CD14-positive monocyte (primary cell): ENCODE measurements around the gene TRAPPC3. TPM values are rescaled to one million over a fixed set of nuclear protein-coding genes. Genes with fewer than 3 reads are reported as not detected.

Experiments used
- DNase-seq, 3 donors: peaks; one replicate each; pipeline ENCODE4 v3.0.0-alpha.2; 2011 to 2022
- H2AFZ ChIP-seq: 2 replicates; pipeline ENCODE4 v1.6.0; 2012; ENCODE audit warnings: mild to moderate bottlenecking, low read depth, low read length, inconsistent platforms; ENCODE audit not compliant: insufficient read depth, poor library complexity, severe bottlenecking
- H3K27ac ChIP-seq, 2 donors: 1 replicate in 1 of 2; 2 replicates in 1 of 2; pipeline ENCODE4 v1.5.1; 2012 to 2013; ENCODE audit warnings: low read length in 2 of 2, control low read depth in 1 of 2, inconsistent platforms in 1 of 2, low read depth in 1 of 2, mild to moderate bottlenecking in 1 of 2
- H3K27me3 ChIP-seq, 2 donors: one replicate each; pipeline versions ENCODE4 v1.6.0 to v1.6.1; 2011 to 2013; ENCODE audit warnings: low read length in 2 of 2; ENCODE audit not compliant: control insufficient read depth in 2 of 2, insufficient read depth in 2 of 2
- H3K36me3 ChIP-seq, 2 donors: replicated peaks in 1 of 2; 1 replicate in 1 of 2; 2 replicates in 1 of 2; pipeline versions ENCODE4 v1.5.1 to v1.6.1; 2012 to 2013; ENCODE audit warnings: low read length in 2 of 2, control low read depth in 1 of 2, inconsistent platforms in 1 of 2, mild to moderate bottlenecking in 1 of 2; ENCODE audit not compliant: insufficient read depth in 2 of 2, control insufficient read depth in 1 of 2
- H3K4me1 ChIP-seq, 2 donors: 1 replicate in 1 of 2; 2 replicates in 1 of 2; pipeline versions ENCODE4 v1.5.1 to v1.6.1; 2012 to 2013; ENCODE audit warnings: low read length in 2 of 2, control low read depth in 1 of 2, inconsistent platforms in 1 of 2, mild to moderate bottlenecking in 1 of 2, moderate library complexity in 1 of 2; ENCODE audit not compliant: insufficient read depth in 2 of 2, control insufficient read depth in 1 of 2
- H3K4me2 ChIP-seq: replicated peaks from 2 replicates; pipeline ENCODE3; 2012; ENCODE audit warnings: low read length, moderate library complexity, mild to moderate bottlenecking; ENCODE audit not compliant: poor library complexity, severe bottlenecking; ENCODE audit errors: extremely low read depth
- H3K4me3 ChIP-seq, 3 experiments: fragments of 200-600 bp in 1 of 3; sonication (generic) in 1 of 3; replicated peaks in 1 of 3; 1 replicate in 2 of 3; 2 replicates in 1 of 3; pipeline ENCODE4 v1.5.1; 2011 to 2013; ENCODE audit warnings: low read length in 3 of 3, mild to moderate bottlenecking in 3 of 3, control low read depth in 2 of 3, low read depth in 2 of 3, inconsistent platforms in 1 of 3, moderate library complexity in 1 of 3
- H3K79me2 ChIP-seq: 2 replicates; pipeline ENCODE4 v1.6.0; 2012; ENCODE audit warnings: mild to moderate bottlenecking, control low read depth, inconsistent platforms, low read length, moderate library complexity; ENCODE audit not compliant: insufficient read depth
- H3K9ac ChIP-seq: 2 replicates; pipeline ENCODE4 v1.6.0; 2017; ENCODE audit warnings: low read length, mild to moderate bottlenecking; ENCODE audit not compliant: insufficient read depth, poor library complexity, severe bottlenecking
- H3K9me3 ChIP-seq, 2 donors: replicated peaks in 1 of 2; 1 replicate in 1 of 2; 2 replicates in 1 of 2; pipeline versions ENCODE4 v1.5.1 to v1.6.1; 2012 to 2013; ENCODE audit warnings: low read length in 2 of 2, control low read depth in 1 of 2; ENCODE audit not compliant: control insufficient read depth in 1 of 2, insufficient read depth in 1 of 2
- H4K20me1 ChIP-seq: 2 replicates; pipeline ENCODE4 v1.6.0; 2012; ENCODE audit warnings: mild to moderate bottlenecking, low read length, control low read depth, moderate library complexity; ENCODE audit not compliant: insufficient read depth
- H3K27ac Mint-ChIP-seq, 7 donors: one replicate each; pipeline ENCODE4 v1.8.0; 2020; ENCODE audit warnings: mild to moderate bottlenecking in 7 of 7, mixed read lengths in 7 of 7, moderate library complexity in 6 of 7, inconsistent platforms in 2 of 7
- H3K27me3 Mint-ChIP-seq, 3 donors: one replicate each; pipeline ENCODE4 v1.8.0; 2021 to 2022; ENCODE audit warnings: low read depth in 3 of 3, mild to moderate bottlenecking in 3 of 3, mixed read lengths in 3 of 3, moderate library complexity in 3 of 3, inconsistent platforms in 1 of 3
- H3K36me3 Mint-ChIP-seq, 2 donors: one replicate each; pipeline ENCODE4 v1.8.0; 2020; ENCODE audit warnings: mixed read lengths in 2 of 2, inconsistent platforms in 1 of 2, mild to moderate bottlenecking in 1 of 2
- H3K4me1 Mint-ChIP-seq: one replicate; pipeline ENCODE4 v1.8.0; 2020; ENCODE audit warnings: mild to moderate bottlenecking, mixed read lengths
- H3K4me3 Mint-ChIP-seq, 2 donors: one replicate each; pipeline ENCODE4 v1.8.0; 2020; ENCODE audit warnings: mild to moderate bottlenecking in 2 of 2, mixed read lengths in 2 of 2, moderate library complexity in 1 of 2
- H3K9me3 Mint-ChIP-seq, 7 donors: one replicate each; pipeline ENCODE4 v1.8.0; 2020 to 2022; ENCODE audit warnings: mixed read lengths in 7 of 7, mild to moderate bottlenecking in 6 of 7, moderate library complexity in 6 of 7, inconsistent platforms in 2 of 7
- CTCF ChIP-seq: fragments of 200-600 bp; IDR thresholded peaks from one replicate; pipeline ENCODE4 v1.8.0; 2022; ENCODE audit warnings: antibody characterized with exemption, mild to moderate bottlenecking
- whole genome bisulfite sequencing: methylation state at CpG from one replicate; pipeline ENCODE4 v1.1.5; 2013; ENCODE audit warnings: missing lambda C conversion rate; ENCODE audit not compliant: insufficient coverage; 5-methylcytosine and 5-hydroxymethylcytosine counted together
- intact Hi-C, 2 donors: fragments of 100-400 bp; cut with micrococcal nuclease; formaldehyde crosslinking; loops; one replicate each; pipeline versions ENCODE4 v1.15.0 to v1.15.1; 2023
- polyA plus RNA-seq, 3 donors: library from polyadenylated mRNA; depleted of rRNA in 1 of 3; unstranded in 2 of 3; stranded (reverse) in 1 of 3; fragments of 300-500 nt in 2 of 3; fragments of >200 nt in 1 of 3; fragmentation: Illumina TruSeq in 2 of 3; gene quantifications; 1 replicate in 2 of 3; 2 replicates in 1 of 3; pipeline ENCODE4 v1.2.3, GENCODE V29; 2012 to 2021

The TRAPPC3 gene
- polyA plus RNA-seq, 3 donors = 61.1 to 136 (median 125) TPM

- H4K20me1 ChIP-seq = no peaks in the 10 kb centered on the region
- H2AFZ ChIP-seq = no peak overlapping the region
- intact Hi-C loops = no loop called here
- H3K36me3 ChIP-seq = no peaks in the 10 kb centered on the region
- H3K27ac ChIP-seq = no peak overlapping the region
- Mint-ChIP-seq H3K4me3 (peak overlapping the region; percentile 74 to 82), H3K27ac (peak overlapping the region in 1 of 7 donors; percentile 80), H3K9me3 (no peaks in the 10 kb centered on the region), H3K27me3 (peaks cover 4 to 15% (median 8%) of the 10 kb centered on the region in 3 donors), H3K36me3 (peaks cover 5 to 9% of the 10 kb centered on the region in 2 donors), H3K4me1 (peaks cover 54% of the 10 kb centered on the region)
- no peak for DNase-seq
- TF ChIP-seq CTCF = no peak
- peaks cover 52 to 62% of the 10 kb centered on the region in 2 donors for H3K4me1 ChIP-seq
- no peaks in the 10 kb centered on the region for H3K9me3 ChIP-seq
- H3K4me2 ChIP-seq = no peak overlapping the region
- H3K4me3 ChIP-seq = peak overlapping the region in 1 of 3 experiments; percentile 68
- WGBS = 94% methylated on average over 20 of the region's 21 CpGs
- H3K79me2 ChIP-seq = peaks cover 11% of the 10 kb centered on the region
- H3K9ac ChIP-seq = no peak overlapping the region
- H3K27me3 ChIP-seq = no peaks in the 10 kb centered on the region
These were observed 23.1 kb downstream of the TRAPPC3 start for GRCh38 chr1:36126005-36126716.

GRCh38 chr1:36125129-36125991 lies 23.9 kb downstream of the TRAPPC3 start, which contains the start of gene COL8A2:
TSS of gene COL8A2 (minus strand) at chr1:36125222. CDS start at chr1:36100242, 24,980 bp downstream.
- H3K4me1 Mint-ChIP-seq = peaks cover 59% of the 10 kb centered on the region
- Histone ChIP-seq H3K9me3 (no peaks in the 10 kb centered on the region), H2AFZ (peak within 1 kb of the TSS; percentile 91), H3K27me3 (no peaks in the 10 kb centered on the region), H3K4me1 (peaks cover 58 to 70% of the 10 kb centered on the region in 2 donors), H4K20me1 (no peaks in the 10 kb centered on the region), H3K36me3 (no peaks in the 10 kb centered on the region), H3K4me3 (peak within 1 kb of the TSS; percentile 15 to 76 (median 18)), H3K27ac (peak within 1 kb of the TSS in 1 of 2 donors; percentile 88), H3K9ac (peak within 1 kb of the TSS; percentile 53), H3K4me2 (peak within 1 kb of the TSS; percentile 90), H3K79me2 (peaks cover 14% of the 10 kb centered on the region)
- no peaks in the 10 kb centered on the region for H3K9me3 Mint-ChIP-seq
- peak within 1 kb of the TSS in 6 of 7 donors; percentile 41 to 95 (median 92) for H3K27ac Mint-ChIP-seq
- 17% methylated on average over 74 of the region's 77 CpGs for WGBS
- peaks cover 5 to 9% of the 10 kb centered on the region in 2 donors for H3K36me3 Mint-ChIP-seq
- intact Hi-C loops = no loop called here
- peak within 1 kb of the TSS; percentile 77 to 85 for H3K4me3 Mint-ChIP-seq
- TF ChIP-seq CTCF = no peak
- DNase-seq = peak in 1 of 3 donors; percentile 21
- H3K27me3 Mint-ChIP-seq = peaks cover 6 to 15% (median 8%) of the 10 kb centered on the region in 3 donors
